Calu3 (cell line): Measurements from ENCODE around the gene TJP2. TPM values are rescaled to one million over a fixed set of nuclear protein-coding genes. Genes with fewer than 3 reads are reported as not detected.

Source experiments
- BruUV-seq: library from RNA; stranded (reverse); fragments of 400-500 nt; replicated peaks from 2 replicates; lab custom pipeline; 2021; lab: Mats Ljungman, UMichigan
- CTCF ChIA-PET: fragments of 300-600 bp; sonication (Branson Sonifier 250); formaldehyde crosslinking; loops from one replicate; lab custom pipeline; 2022; ENCODE audit warnings: antibody characterized with exemption; lab: Charles Lee
- DNase-seq: peaks from one replicate; pipeline ENCODE4 v3.0.0; 2022
- H3K27ac Mint-ChIP-seq: one replicate; pipeline ENCODE4 v1.8.0; 2022; ENCODE audit warnings: mixed read lengths; ENCODE audit not compliant: unreplicated experiment
- H3K27me3 Mint-ChIP-seq: one replicate; pipeline ENCODE4 v1.8.0; 2022; ENCODE audit warnings: mixed read lengths; ENCODE audit not compliant: unreplicated experiment
- H3K36me3 Mint-ChIP-seq: one replicate; pipeline ENCODE4 v1.8.0; 2022; ENCODE audit warnings: mild to moderate bottlenecking, moderate library complexity, mixed read lengths; ENCODE audit not compliant: insufficient read depth, unreplicated experiment
- H3K4me1 Mint-ChIP-seq: one replicate; pipeline ENCODE4 v1.8.0; 2022; ENCODE audit warnings: mild to moderate bottlenecking, low read depth, mixed read lengths; ENCODE audit not compliant: unreplicated experiment
- H3K4me3 Mint-ChIP-seq: one replicate; pipeline ENCODE4 v1.8.0; 2022; ENCODE audit warnings: mild to moderate bottlenecking, low read depth, moderate library complexity, mixed read lengths; ENCODE audit not compliant: unreplicated experiment
- H3K9me3 Mint-ChIP-seq: one replicate; pipeline ENCODE4 v1.8.0; 2022; ENCODE audit warnings: low read depth, mixed read lengths; ENCODE audit not compliant: unreplicated experiment
- CTCF ChIP-seq: fragments of 200-600 bp; IDR thresholded peaks from one replicate; pipeline ENCODE4 v1.8.0; 2022; ENCODE audit warnings: antibody characterized with exemption; ENCODE audit not compliant: unreplicated experiment
- intact Hi-C: fragments of 100-400 bp; cut with micrococcal nuclease; formaldehyde crosslinking; loops from one replicate; pipeline ENCODE4 v1.10.0; 2022; ENCODE audit not compliant: unreplicated experiment
- total RNA-seq: library from RNA; stranded (reverse); gene quantifications from 2 replicates; pipeline ENCODE4 v1.2.3, GENCODE V29; 2022

TJP2 gene
- total RNA-seq, 1 experiment from 2014 or later: 139 TPM

GRCh38 chr9:69246629-69247028 lies 72.6 kb downstream of the TJP2 start:
- intact Hi-C loops: no loop called here
- Mint-ChIP-seq H3K9me3 (no peaks in the 10 kb centered on the region), H3K27me3 (no peaks in the 10 kb centered on the region), H3K27ac (no peak overlapping the region), H3K4me1 (no peaks in the 10 kb centered on the region), H3K36me3 (peaks cover 35% of the 10 kb centered on the region), H3K4me3 (no peak overlapping the region)
- no peak for TF ChIP-seq CTCF
- CTCF ChIA-PET: no interaction called here
- no TSS peak for BruUV-seq
- DNase-seq: no peak

GRCh38 chr9:69248005-69248404 lies 73.9 kb downstream of the TJP2 start:
- CTCF ChIA-PET: no interaction called here
- no peak for DNase-seq
- no peaks in the 10 kb centered on the region for H3K9me3 Mint-ChIP-seq
- no peaks in the 10 kb centered on the region for H3K4me1 Mint-ChIP-seq
- peaks cover 36% of the 10 kb centered on the region for H3K36me3 Mint-ChIP-seq
- no peak overlapping the region for H3K4me3 Mint-ChIP-seq
- intact Hi-C loops: no loop called here
- H3K27me3 Mint-ChIP-seq: no peaks in the 10 kb centered on the region
- TF ChIP-seq CTCF: no peak
- H3K27ac Mint-ChIP-seq: no peak overlapping the region
- BruUV-seq: no TSS peak

GRCh38 chr9:69249337-69249736 lies 75.3 kb downstream of the TJP2 start:
- intact Hi-C loops: no loop called here
- CTCF ChIA-PET: no interaction called here
- no peaks in the 10 kb centered on the region for H3K27me3 Mint-ChIP-seq
- no peak for DNase-seq
- no peaks in the 10 kb centered on the region for H3K9me3 Mint-ChIP-seq
- no peak overlapping the region for H3K4me3 Mint-ChIP-seq
- no peak for TF ChIP-seq CTCF
- no peaks in the 10 kb centered on the region for H3K4me1 Mint-ChIP-seq
- peaks cover 39% of the 10 kb centered on the region for H3K36me3 Mint-ChIP-seq
- H3K27ac Mint-ChIP-seq: no peak overlapping the region
- BruUV-seq: no TSS peak

- H3K27me3 Mint-ChIP-seq: no peaks in the 10 kb centered on the region
- no peak for TF ChIP-seq CTCF
- no peaks in the 10 kb centered on the region for H3K9me3 Mint-ChIP-seq
- CTCF ChIA-PET: no interaction called here
- DNase-seq: no peak
- H3K27ac Mint-ChIP-seq: no peak overlapping the region
- H3K4me3 Mint-ChIP-seq: no peak overlapping the region
- no peaks in the 10 kb centered on the region for H3K4me1 Mint-ChIP-seq
- H3K36me3 Mint-ChIP-seq: peaks cover 43% of the 10 kb centered on the region
- BruUV-seq: no TSS peak
- intact Hi-C loops: no loop called here
Observed at GRCh38 chr9:69250681-69251080, 76.6 kb downstream of the TJP2 start.
